Measurements from ENCODE around the gene ITIH6. TPM values are rescaled to one million over a fixed set of nuclear protein-coding genes. Genes with fewer than 3 reads are reported as not detected.
"Not testable (repeated sequence)": the region's sequence is repeated elsewhere in the genome, so short reads cannot be mapped to it uniquely, and the experiment has no call there.

The ITIH6 gene
- total RNA-seq, 3 donors from 2014 or later (not counting 1 experiment from before 2014, with no cell fraction given) = not detected

- intact Hi-C loops (cut with micrococcal nuclease) = no loop called here
- Mint-ChIP-seq H3K4me1 (peaks cover 21 to 25% of the 10 kb centered on the region in 2 donors), H3K27me3 (ENCODE audit: low read depth in 2 of 2) (peaks cover 5 to 25% of the 10 kb centered on the region in 2 donors), H3K27ac (no peak overlapping the region), H3K36me3 (no peaks in the 10 kb centered on the region), H3K4me3 (no peak overlapping the region), H3K9me3 (no peaks in the 10 kb centered on the region)
- H3K4me1 ChIP-seq (ENCODE audit: control insufficient read depth, insufficient read depth, low read length) = peaks cover 26% of the 10 kb centered on the region
- H3K36me3 ChIP-seq (ENCODE audit: control insufficient read depth, insufficient read depth, low read length) = no peaks in the 10 kb centered on the region
- H3K4me3 ChIP-seq (ENCODE audit: low read length) = no peak overlapping the region
- WGBS (ENCODE audit: insufficient coverage) = 90% methylated on average over 4 of the region's 6 CpGs
- no peak overlapping the region for H3K27ac ChIP-seq (ENCODE audit: low read length)
- no peak for TF ChIP-seq CTCF (IDR thresholded peaks at IDR 0.05)
- no peaks in the 10 kb centered on the region for H3K9me3 ChIP-seq (ENCODE audit: control insufficient read depth, insufficient read depth, low read length)
- H3K27me3 ChIP-seq (ENCODE audit: control insufficient read depth, insufficient read depth, low read length) = no peaks in the 10 kb centered on the region
- DNase-seq (no peak), ATAC-seq (no peak)
These were observed 22.0 kb downstream of the ITIH6 start for GRCh38 chrX:54776061-54776460.

- H3K9me3 ChIP-seq (ENCODE audit: control insufficient read depth, insufficient read depth, low read length); DNase-seq; ATAC-seq; H3K9me3 Mint-ChIP-seq; intact Hi-C loops (cut with micrococcal nuclease); H3K27me3 ChIP-seq (ENCODE audit: control insufficient read depth, insufficient read depth, low read length); H3K36me3 ChIP-seq (ENCODE audit: control insufficient read depth, insufficient read depth, low read length); H3K36me3 Mint-ChIP-seq; H3K27ac Mint-ChIP-seq; H3K27ac ChIP-seq (ENCODE audit: low read length); H3K4me3 ChIP-seq (ENCODE audit: low read length); H3K4me3 Mint-ChIP-seq: not testable (repeated sequence)
- peaks cover 8 to 30% of the 10 kb centered on the region in 2 donors for H3K27me3 Mint-ChIP-seq (ENCODE audit: low read depth in 2 of 2)
- H3K4me1 ChIP-seq (ENCODE audit: control insufficient read depth, insufficient read depth, low read length) = peaks cover 26% of the 10 kb centered on the region
- H3K4me1 Mint-ChIP-seq = peaks cover 21 to 25% of the 10 kb centered on the region in 2 donors
- WGBS (ENCODE audit: insufficient coverage) = 83% methylated on average over 1 of the region's 2 CpGs
These were observed 23.5 kb downstream of the ITIH6 start for GRCh38 chrX:54774391-54775094.

GRCh38 chrX:54758114-54759055 is 39.7 kb downstream of the ITIH6 start:
- H3K4me1 Mint-ChIP-seq = no peaks in the 10 kb centered on the region
- H3K9me3 Mint-ChIP-seq = no peaks in the 10 kb centered on the region
- Histone ChIP-seq H3K9me3 (ENCODE audit: control insufficient read depth, insufficient read depth, low read length) (no peaks in the 10 kb centered on the region), H3K4me1 (ENCODE audit: control insufficient read depth, insufficient read depth, low read length) (no peaks in the 10 kb centered on the region), H3K27ac (ENCODE audit: low read length) (no peak overlapping the region), H3K4me3 (ENCODE audit: low read length) (no peak overlapping the region), H3K27me3 (ENCODE audit: control insufficient read depth, insufficient read depth, low read length) (no peaks in the 10 kb centered on the region), H3K36me3 (ENCODE audit: control insufficient read depth, insufficient read depth, low read length) (no peaks in the 10 kb centered on the region)
- H3K36me3 Mint-ChIP-seq = no peaks in the 10 kb centered on the region
- no peak overlapping the region for H3K27ac Mint-ChIP-seq
- intact Hi-C loops (cut with micrococcal nuclease) = no loop called here
- 93% methylated on average over 20 of the region's 21 CpGs for WGBS (ENCODE audit: insufficient coverage)
- ATAC-seq = no peak
- DNase-seq = no peak
- no peak overlapping the region for H3K4me3 Mint-ChIP-seq
- peaks cover 17 to 30% of the 10 kb centered on the region in 2 donors for H3K27me3 Mint-ChIP-seq (ENCODE audit: low read depth in 2 of 2)
- no peak for TF ChIP-seq CTCF (IDR thresholded peaks at IDR 0.05)

GRCh38 chrX:54754854-54755253 is 43.2 kb downstream of the ITIH6 start:
- Histone ChIP-seq H3K27ac (ENCODE audit: low read length) (no peak overlapping the region), H3K4me3 (ENCODE audit: low read length) (no peak overlapping the region), H3K36me3 (ENCODE audit: control insufficient read depth, insufficient read depth, low read length) (no peaks in the 10 kb centered on the region), H3K9me3 (ENCODE audit: control insufficient read depth, insufficient read depth, low read length) (no peaks in the 10 kb centered on the region), H3K4me1 (ENCODE audit: control insufficient read depth, insufficient read depth, low read length) (no peaks in the 10 kb centered on the region), H3K27me3 (ENCODE audit: control insufficient read depth, insufficient read depth, low read length) (no peaks in the 10 kb centered on the region)
- H3K4me3 Mint-ChIP-seq = no peak overlapping the region
- ATAC-seq (no peak), DNase-seq (no peak)
- no peaks in the 10 kb centered on the region for H3K4me1 Mint-ChIP-seq
- intact Hi-C loops (cut with micrococcal nuclease) = no loop called here
- TF ChIP-seq CTCF (IDR thresholded peaks at IDR 0.05) = no peak
- H3K36me3 Mint-ChIP-seq = no peaks in the 10 kb centered on the region
- H3K27me3 Mint-ChIP-seq (ENCODE audit: low read depth in 2 of 2) = peaks cover 11 to 21% of the 10 kb centered on the region in 2 donors
- H3K27ac Mint-ChIP-seq = no peak overlapping the region
- H3K9me3 Mint-ChIP-seq = no peaks in the 10 kb centered on the region

Data from natural killer cell (primary cell).